B cell (primary cell): ENCODE data around the gene GABRG3.

ENCODE experiments used
- EZH2 ChIP-seq: IDR thresholded peaks from 2 replicates; pipeline ENCODE4 v1.6.1; 2012; ENCODE audit warnings: borderline replicate concordance, low read depth, mild to moderate bottlenecking, moderate library complexity, low read length; ENCODE audit not compliant: insufficient read depth, poor library complexity, severe bottlenecking
- TF ChIP-seq, protein P1 (sequence below): fragments of 200-600 bp; IDR thresholded peaks from one replicate; pipeline ENCODE4 v1.8.0; 2022; ENCODE audit warnings: antibody characterized with exemption, mild to moderate bottlenecking

DNA sequence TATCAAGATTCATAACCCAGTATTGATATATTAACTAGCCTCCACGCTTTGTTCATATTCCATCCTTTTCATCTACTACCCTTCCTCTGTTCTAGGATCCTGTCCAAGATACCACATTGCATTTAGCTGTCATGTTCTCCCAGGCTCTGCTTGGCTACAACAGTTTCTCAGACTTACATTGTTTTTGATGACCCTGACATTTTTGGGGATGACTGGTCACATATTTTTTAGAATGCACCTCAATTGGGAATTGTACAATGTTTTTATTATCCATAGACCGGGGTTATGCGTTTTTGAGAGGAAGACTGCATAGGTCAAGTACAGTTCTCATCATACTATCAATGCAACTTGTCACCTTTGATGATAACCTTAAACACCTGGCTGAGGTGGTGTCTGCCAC lies 421.2 kb downstream of the GABRG3 start:
- TF ChIP-seq EZH2 = no peak
- TF ChIP-seq, protein P1, sequence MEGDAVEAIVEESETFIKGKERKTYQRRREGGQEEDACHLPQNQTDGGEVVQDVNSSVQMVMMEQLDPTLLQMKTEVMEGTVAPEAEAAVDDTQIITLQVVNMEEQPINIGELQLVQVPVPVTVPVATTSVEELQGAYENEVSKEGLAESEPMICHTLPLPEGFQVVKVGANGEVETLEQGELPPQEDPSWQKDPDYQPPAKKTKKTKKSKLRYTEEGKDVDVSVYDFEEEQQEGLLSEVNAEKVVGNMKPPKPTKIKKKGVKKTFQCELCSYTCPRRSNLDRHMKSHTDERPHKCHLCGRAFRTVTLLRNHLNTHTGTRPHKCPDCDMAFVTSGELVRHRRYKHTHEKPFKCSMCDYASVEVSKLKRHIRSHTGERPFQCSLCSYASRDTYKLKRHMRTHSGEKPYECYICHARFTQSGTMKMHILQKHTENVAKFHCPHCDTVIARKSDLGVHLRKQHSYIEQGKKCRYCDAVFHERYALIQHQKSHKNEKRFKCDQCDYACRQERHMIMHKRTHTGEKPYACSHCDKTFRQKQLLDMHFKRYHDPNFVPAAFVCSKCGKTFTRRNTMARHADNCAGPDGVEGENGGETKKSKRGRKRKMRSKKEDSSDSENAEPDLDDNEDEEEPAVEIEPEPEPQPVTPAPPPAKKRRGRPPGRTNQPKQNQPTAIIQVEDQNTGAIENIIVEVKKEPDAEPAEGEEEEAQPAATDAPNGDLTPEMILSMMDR = no peak
